Measurements from ENCODE around the gene SPEG.

The SPEG gene

GRCh38 chr2:219425238-219426067 lies 9.2 kb upstream of the SPEG start:
- no peaks in the 10 kb centered on the region for H3K36me3 ChIP-seq (ENCODE audit: control insufficient read depth, insufficient read depth, low read length)
- H3K4me1 ChIP-seq (ENCODE audit: control insufficient read depth, insufficient read depth, low read length, poor library complexity, severe bottlenecking): peaks cover 14% of the 10 kb centered on the region
- 94 to 95% methylated on average over 5 to 8 of the region's 8 CpGs for WGBS, 2 experiments (ENCODE audit: insufficient coverage in 2 of 2)
- H3K9me3 ChIP-seq (ENCODE audit: control insufficient read depth, low read length): no peaks in the 10 kb centered on the region
- no peak overlapping the region for H3K27ac ChIP-seq (ENCODE audit: low read depth, low read length, severe bottlenecking)
- H3K4me3 ChIP-seq (ENCODE audit: extremely low read depth, insufficient read depth, low read length, poor library complexity, severe bottlenecking): no peak overlapping the region

- H3K36me3 ChIP-seq (ENCODE audit: control insufficient read depth, insufficient read depth, low read length): no peaks in the 10 kb centered on the region
- H3K4me1 ChIP-seq (ENCODE audit: control insufficient read depth, insufficient read depth, low read length, poor library complexity, severe bottlenecking): peaks cover 16% of the 10 kb centered on the region
- no peaks in the 10 kb centered on the region for H3K9me3 ChIP-seq (ENCODE audit: control insufficient read depth, low read length)
- whole genome bisulfite sequencing, 2 experiments (ENCODE audit: insufficient coverage in 2 of 2): 82 to 89% methylated on average over 6 to 7 of the region's 7 CpGs
- no peak overlapping the region for H3K27ac ChIP-seq (ENCODE audit: low read depth, low read length, severe bottlenecking)
- no peak overlapping the region for H3K4me3 ChIP-seq (ENCODE audit: extremely low read depth, insufficient read depth, low read length, poor library complexity, severe bottlenecking)
Measured at GRCh38 chr2:219426068-219426443, 8.6 kb upstream of the SPEG start.

- H3K27ac ChIP-seq (ENCODE audit: low read depth, low read length, severe bottlenecking): no peak overlapping the region
- H3K36me3 ChIP-seq (ENCODE audit: control insufficient read depth, insufficient read depth, low read length): no peaks in the 10 kb centered on the region
- peaks cover 16% of the 10 kb centered on the region for H3K4me1 ChIP-seq (ENCODE audit: control insufficient read depth, insufficient read depth, low read length, poor library complexity, severe bottlenecking)
- no peaks in the 10 kb centered on the region for H3K9me3 ChIP-seq (ENCODE audit: control insufficient read depth, low read length)
- H3K4me3 ChIP-seq (ENCODE audit: extremely low read depth, insufficient read depth, low read length, poor library complexity, severe bottlenecking): no peak overlapping the region
- 79 to 100% methylated on average over 2 to 5 of the region's 7 CpGs for WGBS, 2 experiments (ENCODE audit: insufficient coverage in 2 of 2)
Measured at GRCh38 chr2:219426534-219427136, 8.0 kb upstream of the SPEG start.

- no peak overlapping the region for H3K4me3 ChIP-seq (ENCODE audit: extremely low read depth, insufficient read depth, low read length, poor library complexity, severe bottlenecking)
- peaks cover 16% of the 10 kb centered on the region for H3K4me1 ChIP-seq (ENCODE audit: control insufficient read depth, insufficient read depth, low read length, poor library complexity, severe bottlenecking)
- H3K36me3 ChIP-seq (ENCODE audit: control insufficient read depth, insufficient read depth, low read length): no peaks in the 10 kb centered on the region
- H3K27ac ChIP-seq (ENCODE audit: low read depth, low read length, severe bottlenecking): no peak overlapping the region
- no peaks in the 10 kb centered on the region for H3K9me3 ChIP-seq (ENCODE audit: control insufficient read depth, low read length)
Measured at GRCh38 chr2:219428469-219428868, 6.2 kb upstream of the SPEG start.

- Histone ChIP-seq H3K27ac (ENCODE audit: low read depth, low read length, severe bottlenecking) (no peak overlapping the region), H3K4me3 (ENCODE audit: extremely low read depth, insufficient read depth, low read length, poor library complexity, severe bottlenecking) (no peak overlapping the region), H3K9me3 (ENCODE audit: control insufficient read depth, low read length) (no peaks in the 10 kb centered on the region), H3K36me3 (ENCODE audit: control insufficient read depth, insufficient read depth, low read length) (no peaks in the 10 kb centered on the region), H3K4me1 (ENCODE audit: control insufficient read depth, insufficient read depth, low read length, poor library complexity, severe bottlenecking) (peaks cover 26% of the 10 kb centered on the region)
- 90 to 100% methylated on average over 4 of the region's 7 CpGs for WGBS, 2 experiments (ENCODE audit: insufficient coverage in 2 of 2)
Measured at GRCh38 chr2:219429958-219430606, 4.6 kb upstream of the SPEG start.

GRCh38 chr2:219430633-219431615 lies 3.7 kb upstream of the SPEG start:
- Histone ChIP-seq H3K4me1 (ENCODE audit: control insufficient read depth, insufficient read depth, low read length, poor library complexity, severe bottlenecking) (peaks cover 28% of the 10 kb centered on the region), H3K27ac (ENCODE audit: low read depth, low read length, severe bottlenecking) (no peak overlapping the region), H3K9me3 (ENCODE audit: control insufficient read depth, low read length) (no peaks in the 10 kb centered on the region), H3K4me3 (ENCODE audit: extremely low read depth, insufficient read depth, low read length, poor library complexity, severe bottlenecking) (no peak overlapping the region), H3K36me3 (ENCODE audit: control insufficient read depth, insufficient read depth, low read length) (no peaks in the 10 kb centered on the region)
- WGBS, 2 experiments (ENCODE audit: insufficient coverage in 2 of 2): 72 to 77% methylated on average over 6 to 7 of the region's 9 CpGs

GRCh38 chr2:219433666-219434467 lies 776 bp upstream of the SPEG start:
- 53 to 59% methylated on average over 11 to 14 of the region's 16 CpGs for WGBS, 2 experiments (ENCODE audit: insufficient coverage in 2 of 2)
- no peak overlapping the region for H3K27ac ChIP-seq (ENCODE audit: low read depth, low read length, severe bottlenecking)

GRCh38 chr2:219434468-219434717 lies 250 bp upstream of the SPEG start:
- Histone ChIP-seq H3K27ac (ENCODE audit: low read depth, low read length, severe bottlenecking) (no peak overlapping the region), H3K4me3 (ENCODE audit: extremely low read depth, insufficient read depth, low read length, poor library complexity, severe bottlenecking) (no peak overlapping the region), H3K4me1 (ENCODE audit: control insufficient read depth, insufficient read depth, low read length, poor library complexity, severe bottlenecking) (peaks cover 15% of the 10 kb centered on the region), H3K9me3 (ENCODE audit: control insufficient read depth, low read length) (no peaks in the 10 kb centered on the region), H3K36me3 (ENCODE audit: control insufficient read depth, insufficient read depth, low read length) (no peaks in the 10 kb centered on the region)
- WGBS, 2 experiments (ENCODE audit: insufficient coverage in 2 of 2): 20 to 37% methylated on average over 2 to 6 of the region's 9 CpGs

More at GRCh38 chr2:219433666-219434467, 776 bp upstream of the SPEG start:
- Histone ChIP-seq H3K36me3 (ENCODE audit: control insufficient read depth, insufficient read depth, low read length) (no peaks in the 10 kb centered on the region), H3K4me3 (ENCODE audit: extremely low read depth, insufficient read depth, low read length, poor library complexity, severe bottlenecking) (no peak overlapping the region), H3K4me1 (ENCODE audit: control insufficient read depth, insufficient read depth, low read length, poor library complexity, severe bottlenecking) (peaks cover 19% of the 10 kb centered on the region), H3K9me3 (ENCODE audit: control insufficient read depth, low read length) (no peaks in the 10 kb centered on the region)

GRCh38 chr2:219435701-219436100 lies 1.1 kb downstream of the SPEG start:
- WGBS, 2 experiments (ENCODE audit: insufficient coverage in 2 of 2): 89 to 96% methylated on average over 6 of the region's 6 CpGs
- Histone ChIP-seq H3K9me3 (ENCODE audit: control insufficient read depth, low read length) (no peaks in the 10 kb centered on the region), H3K4me1 (ENCODE audit: control insufficient read depth, insufficient read depth, low read length, poor library complexity, severe bottlenecking) (peaks cover 15% of the 10 kb centered on the region), H3K27ac (ENCODE audit: low read depth, low read length, severe bottlenecking) (no peak overlapping the region), H3K36me3 (ENCODE audit: control insufficient read depth, insufficient read depth, low read length) (no peaks in the 10 kb centered on the region), H3K4me3 (ENCODE audit: extremely low read depth, insufficient read depth, low read length, poor library complexity, severe bottlenecking) (no peak overlapping the region)

GRCh38 chr2:219436491-219436890 lies 1.8 kb downstream of the SPEG start:
- Histone ChIP-seq H3K4me3 (ENCODE audit: extremely low read depth, insufficient read depth, low read length, poor library complexity, severe bottlenecking) (no peak overlapping the region), H3K27ac (ENCODE audit: low read depth, low read length, severe bottlenecking) (no peak overlapping the region), H3K9me3 (ENCODE audit: control insufficient read depth, low read length) (no peaks in the 10 kb centered on the region), H3K4me1 (ENCODE audit: control insufficient read depth, insufficient read depth, low read length, poor library complexity, severe bottlenecking) (peaks cover 18% of the 10 kb centered on the region), H3K36me3 (ENCODE audit: control insufficient read depth, insufficient read depth, low read length) (no peaks in the 10 kb centered on the region)
- WGBS, 2 experiments (ENCODE audit: insufficient coverage in 2 of 2): 87 to 100% methylated on average over 3 of the region's 5 CpGs

Measured in mesodermal cell (in vitro differentiated cells).